Middle frontal gyrus (tissue), 1 donor: Measurements from ENCODE around the gene LRRFIP1.
"Not testable (repeated sequence)": the region's sequence is repeated elsewhere in the genome, so short reads cannot be mapped to it uniquely, and the experiment has no call there.

Source experiments
- DNase-seq: peaks from one replicate; pipeline ENCODE4 v3.0.0-alpha.2; 2015; ENCODE audit warnings: low spot score; ENCODE audit errors: extremely low spot score

LRRFIP1 gene, protein sequence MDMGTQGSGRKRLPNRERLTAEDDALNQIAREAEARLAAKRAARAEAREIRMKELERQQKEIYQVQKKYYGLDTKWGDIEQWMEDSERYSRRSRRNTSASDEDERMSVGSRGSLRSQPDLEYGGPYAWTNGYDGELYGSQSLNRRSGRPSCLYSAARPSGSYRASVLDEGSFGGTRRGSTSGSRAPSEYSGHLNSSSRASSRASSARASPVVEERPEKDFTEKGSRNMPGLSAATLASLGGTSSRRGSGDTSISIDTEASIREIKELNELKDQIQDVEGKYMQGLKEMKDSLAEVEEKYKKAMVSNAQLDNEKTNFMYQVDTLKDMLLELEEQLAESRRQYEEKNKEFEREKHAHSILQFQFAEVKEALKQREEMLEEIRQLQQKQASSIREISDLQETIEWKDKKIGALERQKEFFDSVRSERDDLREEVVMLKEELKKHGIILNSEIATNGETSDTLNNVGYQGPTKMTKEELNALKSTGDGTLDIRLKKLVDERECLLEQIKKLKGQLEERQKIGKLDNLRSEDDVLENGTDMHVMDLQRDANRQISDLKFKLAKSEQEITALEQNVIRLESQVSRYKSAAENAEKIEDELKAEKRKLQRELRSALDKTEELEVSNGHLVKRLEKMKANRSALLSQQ

DNA sequence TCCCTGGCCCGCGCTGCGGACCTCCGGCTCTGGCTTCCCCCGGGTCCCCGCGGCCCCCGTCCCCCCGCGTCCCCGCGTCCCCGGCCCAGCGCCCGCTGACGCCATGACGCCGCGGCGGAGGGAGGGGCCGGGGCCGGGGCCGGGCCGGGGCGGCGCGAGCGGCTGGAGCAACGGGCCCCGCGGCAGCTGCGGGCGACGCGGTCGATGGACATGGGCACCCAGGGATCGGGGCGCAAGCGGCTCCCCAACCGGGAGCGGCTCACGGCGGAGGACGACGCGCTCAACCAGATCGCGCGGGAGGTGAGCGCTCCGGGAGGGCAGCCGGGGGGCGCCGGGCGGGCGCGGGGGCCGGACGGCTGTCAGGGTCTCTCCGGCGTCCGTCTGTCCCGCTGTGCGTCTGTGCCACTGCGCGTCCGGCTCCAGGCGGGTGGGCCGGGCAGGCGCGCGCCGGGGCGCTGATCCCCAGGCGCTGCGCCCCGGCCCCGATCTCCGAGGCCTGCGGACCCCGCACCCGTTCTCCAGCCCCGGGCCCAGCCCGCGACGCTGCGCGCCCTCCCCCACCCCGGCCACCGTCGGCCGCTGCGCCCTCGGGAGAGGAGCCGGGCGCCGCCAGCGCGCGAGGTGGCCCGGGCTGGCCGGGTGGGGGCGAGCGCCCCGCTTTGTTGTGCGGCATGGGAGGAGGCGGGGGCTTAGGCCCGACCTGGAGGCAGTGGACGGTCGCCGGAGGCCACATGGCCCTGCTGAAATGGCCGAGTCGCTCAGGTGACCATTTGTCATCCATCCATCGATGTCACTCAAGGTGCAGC is at the start of gene LRRFIP1:
Gene LRRFIP1 (plus strand): TSS at position 147 of the 806 bp plus-strand sequence. CDS start 58 bp downstream, at position 205.
- DNase-seq: no peak

DNA sequence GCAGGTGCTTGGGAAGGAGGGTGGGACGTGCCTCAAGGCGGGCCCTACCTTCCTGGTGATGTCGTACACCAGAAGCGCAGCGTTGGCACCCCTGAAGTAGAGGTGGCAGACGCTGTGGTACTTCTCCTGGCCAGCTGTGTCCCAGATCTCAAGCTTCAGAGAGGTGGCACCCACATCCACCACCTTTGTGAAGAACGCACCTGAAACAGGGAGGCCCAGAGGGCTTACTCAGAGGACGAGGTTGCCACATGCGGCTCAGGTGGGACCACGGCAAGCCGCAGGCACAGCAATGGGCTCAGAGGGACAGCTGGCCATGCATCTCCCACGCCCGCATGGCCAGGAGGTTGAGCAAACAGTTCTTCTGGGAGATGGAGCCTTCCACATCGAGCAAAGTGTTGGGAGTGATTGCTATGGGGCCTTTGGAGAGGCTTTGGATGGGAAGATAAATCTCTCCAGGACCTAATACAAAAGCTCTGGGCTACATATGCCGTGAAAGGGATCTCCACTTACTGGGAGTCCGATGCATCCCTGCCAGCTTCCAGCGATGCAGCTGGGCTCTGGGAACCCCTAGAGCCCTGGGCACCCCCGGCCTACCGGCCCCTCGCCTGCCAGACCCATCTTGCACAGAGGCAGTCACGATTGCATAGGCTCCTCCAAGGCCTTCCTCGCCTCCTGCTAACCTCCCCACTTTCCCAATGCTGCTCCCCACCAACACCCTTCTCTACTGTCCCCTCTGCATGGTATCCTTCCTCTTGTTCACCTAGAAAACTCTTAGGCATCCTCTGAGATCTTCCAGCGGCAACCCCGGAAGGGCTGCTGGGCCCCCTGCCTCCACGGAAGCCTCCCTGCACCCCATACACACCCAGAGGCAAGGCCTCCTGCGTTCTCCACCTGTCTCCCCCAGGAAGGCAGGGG is 49.2 kb upstream of the LRRFIP1 start:
- DNase-seq: no peak

DNA sequence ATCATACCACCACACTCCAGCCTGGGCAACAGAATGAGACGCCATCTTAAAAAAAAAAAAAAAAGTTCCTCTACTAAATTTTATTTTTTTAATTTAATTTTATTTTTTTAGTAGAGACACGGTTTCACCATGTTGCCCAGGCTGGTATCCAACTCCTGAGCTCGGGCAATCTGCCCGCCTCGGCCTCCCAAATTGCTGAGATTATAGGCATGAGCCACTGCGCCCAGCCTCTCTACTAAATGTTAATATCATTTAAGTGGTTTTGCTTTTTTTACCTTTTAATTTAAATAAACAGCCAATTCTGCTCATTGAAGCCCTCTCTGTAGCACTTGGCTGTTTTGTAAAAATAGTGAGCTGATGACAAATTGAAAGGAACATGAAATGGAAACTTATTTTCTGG is 46.1 kb upstream of the LRRFIP1 start:
- DNase-seq: no peak

DNA sequence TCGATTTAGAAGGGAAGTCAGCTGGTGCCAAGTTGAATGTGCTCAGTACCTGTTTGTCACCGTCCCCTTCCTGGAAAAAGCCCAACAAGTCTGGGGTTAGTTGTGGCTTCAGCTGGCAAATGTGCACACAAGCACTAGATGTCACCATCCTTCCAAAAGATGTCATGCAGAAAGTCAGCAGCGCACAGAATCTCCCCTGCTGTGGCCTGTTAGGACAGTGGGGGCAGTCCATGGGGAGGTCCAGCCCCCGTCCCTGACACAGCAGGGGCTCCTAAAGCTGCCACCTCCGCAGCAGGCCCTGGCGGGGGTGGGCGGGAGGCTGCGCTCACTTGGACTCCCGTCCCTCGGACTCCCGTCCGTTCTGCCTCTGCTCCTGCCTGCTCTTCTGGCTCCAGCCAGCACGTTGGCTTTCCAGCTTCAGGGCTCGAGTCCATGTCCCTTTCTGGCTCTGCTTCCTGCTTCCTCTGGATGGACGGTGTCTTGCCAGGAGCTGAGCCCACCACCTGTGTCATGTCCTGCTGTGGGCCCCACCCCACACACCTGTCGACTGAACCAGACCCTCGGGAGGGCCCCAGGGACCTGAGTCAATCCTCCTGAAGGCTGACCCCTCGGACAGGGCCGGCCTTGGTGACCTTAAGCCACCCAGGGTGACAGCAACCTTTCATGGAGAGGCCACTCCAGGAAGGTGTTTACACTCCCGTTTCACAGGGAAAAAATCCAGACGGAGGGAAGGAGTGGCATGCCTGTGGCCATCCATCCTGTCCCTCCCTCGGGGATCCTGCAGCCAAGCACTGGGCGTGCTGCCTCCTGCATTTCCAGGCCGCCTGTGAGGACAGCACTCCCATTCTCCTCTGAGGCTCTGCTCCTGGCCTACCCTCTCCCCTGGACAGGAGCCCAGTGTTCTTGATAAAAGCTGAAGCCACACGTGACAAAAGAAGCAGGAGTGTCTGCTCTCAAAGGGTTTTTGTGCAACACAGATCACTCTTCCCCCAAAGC is 45.3 kb upstream of the LRRFIP1 start:
- DNase-seq: peak; percentile 21

GRCh38 chr2:237583385-237584295 is 43.7 kb upstream of the LRRFIP1 start:
- DNase-seq: no peak

DNA sequence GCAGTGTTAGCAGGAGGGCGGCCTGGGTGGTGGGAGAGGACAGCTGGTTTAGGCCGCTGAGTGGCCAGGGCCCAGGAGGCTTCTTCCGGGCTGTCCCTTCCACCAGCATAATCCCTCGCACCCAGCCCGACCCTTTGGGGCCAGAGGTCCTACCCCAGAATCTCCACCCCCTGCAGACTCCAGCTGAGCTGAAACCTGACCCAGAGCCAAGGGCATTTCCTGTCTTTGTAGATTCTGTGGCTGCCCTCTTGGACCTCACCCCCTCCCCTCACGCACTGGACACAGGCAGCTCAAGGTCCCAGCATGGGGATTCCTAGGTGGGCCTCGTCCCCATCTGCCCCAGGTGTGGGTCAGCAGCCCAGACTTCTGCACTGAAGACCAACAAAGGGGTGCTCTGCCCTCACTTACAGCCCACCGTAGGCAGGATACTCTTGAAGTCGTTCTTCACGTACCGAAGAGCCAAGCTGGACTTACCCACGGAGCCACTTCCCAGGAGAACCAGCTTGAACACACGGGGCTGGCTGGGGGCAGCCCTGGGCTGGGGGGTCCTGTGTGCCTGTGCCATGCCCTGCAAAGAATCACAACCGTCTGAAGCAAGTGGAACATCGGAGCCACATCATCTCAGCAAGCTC is 41.7 kb upstream of the LRRFIP1 start:
- no peak for DNase-seq

- DNase-seq: no peak
These were observed 39.2 kb upstream of the LRRFIP1 start for GRCh38 chr2:237588044-237588696.

DNA sequence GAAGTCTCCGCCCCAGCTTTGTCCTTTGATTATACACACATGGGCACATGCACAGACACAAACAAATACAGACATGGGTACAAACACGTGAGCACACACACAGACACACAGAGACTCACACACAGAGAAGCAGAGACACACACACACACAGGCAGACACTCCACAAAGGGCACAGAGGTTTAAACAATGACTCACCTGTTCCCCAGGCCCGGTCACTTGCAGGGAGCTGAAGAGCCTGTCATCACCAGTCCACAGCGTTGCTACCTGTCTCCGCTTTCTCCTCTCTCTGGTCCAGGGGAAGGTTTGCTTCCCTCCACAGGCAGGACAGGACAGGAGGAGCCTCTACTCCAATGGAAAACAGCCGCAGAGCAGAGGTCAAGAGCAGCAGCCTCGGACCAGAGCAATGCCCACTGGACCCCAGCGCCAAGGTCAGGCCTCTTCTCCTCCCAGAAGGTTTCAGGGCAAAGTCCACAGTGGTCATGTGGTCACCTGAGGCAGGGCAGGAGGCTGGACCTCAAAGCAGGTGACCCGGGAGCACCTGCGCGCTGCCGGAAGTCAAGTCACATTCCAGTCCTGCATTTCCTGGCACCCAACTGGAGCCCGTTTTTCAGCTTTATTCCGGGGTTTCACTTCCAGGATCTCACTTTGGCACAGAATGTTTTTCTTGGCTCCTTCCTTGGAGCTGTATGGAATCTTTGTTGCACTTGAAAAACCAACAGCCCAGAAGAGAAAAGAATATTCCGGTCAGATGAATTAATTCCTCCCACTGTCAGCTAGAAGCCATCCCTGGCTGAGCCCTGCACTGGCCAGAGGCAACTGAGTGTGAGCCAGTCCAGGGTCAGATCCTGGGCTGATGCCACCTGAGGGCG is 36.9 kb upstream of the LRRFIP1 start, which contains the start of gene RAB17:
Gene RAB17 (minus strand): TSS at position 463 of the 869 bp plus-strand sequence. CDS start 4,580 bp downstream, outside the sequence.
- no peak for DNase-seq

DNA sequence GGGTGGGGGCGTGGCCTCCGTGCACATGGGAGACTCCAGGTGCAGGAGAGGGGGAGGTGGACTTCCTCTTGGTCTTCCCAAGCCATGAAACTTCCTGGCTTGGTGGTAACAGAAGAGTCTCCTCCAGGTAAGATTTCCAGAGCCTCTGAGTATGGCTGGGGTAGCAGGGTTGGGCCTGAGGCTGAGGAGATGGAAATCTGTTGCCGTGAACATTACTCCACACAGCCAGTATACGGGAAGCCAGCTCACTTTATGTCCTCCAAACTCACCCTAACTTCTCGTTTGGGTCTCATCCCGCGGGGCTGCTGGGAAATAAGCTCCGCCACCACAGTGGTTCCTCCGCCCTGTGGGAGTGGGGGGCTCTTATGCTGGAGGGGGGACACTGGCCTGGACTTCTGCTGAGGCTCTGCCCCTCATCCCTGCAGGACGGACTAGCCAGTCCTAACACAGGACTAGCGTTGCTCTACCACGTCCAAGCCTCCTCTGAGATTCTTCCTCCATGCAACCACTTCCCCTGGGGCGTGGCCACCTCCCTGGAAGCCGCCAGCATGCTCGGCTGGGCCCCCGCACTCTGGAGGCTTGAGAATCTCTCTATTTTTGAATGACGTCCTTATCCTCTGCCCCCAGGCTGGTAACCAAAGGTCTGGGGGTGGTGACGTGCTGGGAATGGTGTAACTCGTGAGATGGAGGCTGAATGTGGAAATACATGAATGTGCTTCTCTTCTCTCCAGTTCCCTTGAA is 36.1 kb upstream of the LRRFIP1 start:
- DNase-seq: no peak

GRCh38 chr2:237592425-237592980 is 34.9 kb upstream of the LRRFIP1 start:
- no peak for DNase-seq

GRCh38 chr2:237593036-237593435 is 34.4 kb upstream of the LRRFIP1 start:
- DNase-seq: no peak

- DNase-seq: no peak
These were observed 33.6 kb upstream of the LRRFIP1 start for GRCh38 chr2:237593596-237594320.

DNA sequence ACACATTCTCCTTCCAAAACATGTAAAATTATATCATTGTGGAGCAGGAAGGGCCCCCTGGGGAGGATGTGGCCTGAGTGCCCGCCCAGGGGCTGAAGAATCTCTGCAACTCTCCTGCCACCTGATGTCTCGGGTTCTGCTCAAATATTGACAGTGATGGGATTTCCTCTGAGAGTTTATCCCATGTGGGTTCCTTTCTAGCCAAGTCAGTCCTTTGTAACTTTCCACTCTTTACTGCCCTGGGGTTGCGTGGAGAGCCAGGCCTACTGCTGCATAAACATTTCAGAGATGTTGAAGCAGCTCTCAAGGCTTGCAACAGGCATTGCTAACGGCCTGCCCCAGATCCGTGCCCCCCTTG is 32.9 kb upstream of the LRRFIP1 start:
- no peak for DNase-seq

GRCh38 chr2:237595829-237596519 is 31.4 kb upstream of the LRRFIP1 start:
- DNase-seq: not testable (repeated sequence)
